Neural cell (in vitro differentiated cells): ENCODE data around the gene NR2F6. TPM values are rescaled to one million over a fixed set of nuclear protein-coding genes. Genes with fewer than 3 reads are reported as not detected.

Experiments
- H2AFZ ChIP-seq: fragments of 200-600, 300-800 bp; sonication (generic), shearing (Covaris generic); 2 replicates; pipeline ENCODE4 v1.6.0; 2014; ENCODE audit warnings: low read depth, mild to moderate bottlenecking, antibody characterized with exemption, low read length, moderate library complexity
- H3F3A ChIP-seq: fragments of 200-600 bp; shearing (Covaris generic); 2 replicates; pipeline ENCODE4 v1.6.1; 2016; ENCODE audit warnings: mild to moderate bottlenecking, moderate library complexity, mixed read lengths, antibody characterized with exemption, low read length; ENCODE audit not compliant: insufficient read depth, poor library complexity, severe bottlenecking
- H3K27ac ChIP-seq: fragments of 200-600, 300-800 bp; sonication (generic), shearing (Covaris generic); 2 replicates; pipeline ENCODE4 v1.5.1; 2014; ENCODE audit warnings: mild to moderate bottlenecking, low read length, moderate library complexity
- H3K27me3 ChIP-seq: fragments of 300-800, 200-600 bp; sonication (generic), shearing (Covaris generic); 2 replicates; pipeline ENCODE4 v1.6.0; 2014; ENCODE audit warnings: mild to moderate bottlenecking, low read depth, low read length, moderate library complexity; ENCODE audit not compliant: insufficient read depth
- H3K36me3 ChIP-seq: fragments of 300-800, 200-600 bp; sonication (generic), shearing (Covaris generic); 2 replicates; pipeline ENCODE4 v1.5.1; 2014; ENCODE audit warnings: mild to moderate bottlenecking, antibody characterized with exemption, low read length, moderate library complexity; ENCODE audit not compliant: insufficient read depth
- H3K4me2 ChIP-seq: fragments of 300-800, 200-600 bp; sonication (generic), shearing (Covaris generic); 2 replicates; pipeline ENCODE4 v1.6.0; 2014; ENCODE audit warnings: mild to moderate bottlenecking, low read length
- H3K4me3 ChIP-seq: fragments of 300-800, 200-600 bp; sonication (generic), shearing (Covaris generic); 2 replicates; pipeline ENCODE4 v1.5.1; 2014; ENCODE audit warnings: mild to moderate bottlenecking, low read length, moderate library complexity
- H3K79me2 ChIP-seq: fragments of 200-600 bp; shearing (Covaris generic); replicated peaks from 2 replicates; pipeline ENCODE4 v1.6.0; 2014; ENCODE audit warnings: mild to moderate bottlenecking, low read length, moderate library complexity; ENCODE audit not compliant: insufficient read depth
- H3K9ac ChIP-seq: fragments of 300-800, 200-600 bp; sonication (generic), shearing (Covaris generic); 2 replicates; pipeline ENCODE4 v1.6.1; 2016; ENCODE audit warnings: mild to moderate bottlenecking, low read length, mixed read lengths
- H3K9me2 ChIP-seq: fragments of 200-600 bp; shearing (Covaris generic); 2 replicates; pipeline ENCODE4 v1.6.1; 2016; ENCODE audit warnings: mild to moderate bottlenecking, low read length, mixed read lengths; ENCODE audit not compliant: insufficient read depth
- H3K9me3 ChIP-seq: fragments of 200-600, 300-800 bp; sonication (generic), shearing (Covaris generic); 2 replicates; pipeline ENCODE4 v1.6.1; 2016; ENCODE audit warnings: mild to moderate bottlenecking, mixed run types, low read length, moderate library complexity, mixed read lengths
- H4K20me1 ChIP-seq: fragments of 200-600 bp; shearing (Covaris generic); 2 replicates; pipeline ENCODE4 v1.6.1; 2016; ENCODE audit warnings: mild to moderate bottlenecking, mixed run types; ENCODE audit not compliant: insufficient read depth
- CTCF ChIP-seq: fragments of 450-650 bp; IDR thresholded peaks from 2 replicates; pipeline ENCODE4 v1.5.1; 2014; ENCODE audit warnings: antibody characterized with exemption, mild to moderate bottlenecking, moderate library complexity; ENCODE audit not compliant: poor library complexity, severe bottlenecking
- EP300 ChIP-seq: fragments of 450-650 bp; conservative IDR thresholded peaks from 2 replicates; pipeline ENCODE4 v1.6.1; 2014; ENCODE audit warnings: antibody characterized with exemption, mild to moderate bottlenecking, moderate library complexity; ENCODE audit not compliant: poor library complexity, severe bottlenecking
- EZH2 ChIP-seq: fragments of 200-600, 300-800 bp; shearing (Covaris generic), sonication (generic); IDR thresholded peaks from 2 replicates; pipeline ENCODE4 v1.6.1; 2014; ENCODE audit warnings: antibody characterized with exemption, low read length, borderline replicate concordance, mild to moderate bottlenecking; ENCODE audit not compliant: insufficient read depth, poor library complexity, severe bottlenecking
- MXI1 ChIP-seq: fragments of 450-650 bp; conservative IDR thresholded peaks from 2 replicates; pipeline ENCODE4 v1.6.1; 2014; ENCODE audit warnings: antibody characterized with exemption, mild to moderate bottlenecking; ENCODE audit not compliant: poor library complexity, severe bottlenecking
- POLR2AphosphoS5 ChIP-seq: IDR thresholded peaks from 2 replicates; pipeline ENCODE4 v1.6.1; 2012
- RAD21 ChIP-seq: fragments of 450-650 bp; conservative IDR thresholded peaks from 2 replicates; pipeline ENCODE4 v1.6.1; 2014; ENCODE audit warnings: antibody characterized with exemption, mild to moderate bottlenecking, moderate library complexity
- SMC3 ChIP-seq: fragments of 450-650 bp; conservative IDR thresholded peaks from 2 replicates; pipeline ENCODE4 v1.6.1; 2014; ENCODE audit warnings: antibody characterized with exemption, mild to moderate bottlenecking, moderate library complexity; ENCODE audit not compliant: poor library complexity
- TAF1 ChIP-seq: IDR thresholded peaks from 2 replicates; pipeline ENCODE4 v1.6.1; 2012; ENCODE audit warnings: low read depth
- polyA plus RNA-seq: library from polyadenylated mRNA; depleted of rRNA; stranded (reverse); fragments of >200 nt; gene quantifications from 2 replicates; pipeline ENCODE4 v1.2.3, GENCODE V29; 2014
- TF ChIP-seq, protein P1 (sequence below): IDR thresholded peaks from 2 replicates; pipeline ENCODE4 v1.6.1; 2012; ENCODE audit warnings: borderline replicate concordance

NR2F6 gene
- polyA plus RNA-seq, 1 donor from 2014 or later: 26.9 TPM

DNA sequence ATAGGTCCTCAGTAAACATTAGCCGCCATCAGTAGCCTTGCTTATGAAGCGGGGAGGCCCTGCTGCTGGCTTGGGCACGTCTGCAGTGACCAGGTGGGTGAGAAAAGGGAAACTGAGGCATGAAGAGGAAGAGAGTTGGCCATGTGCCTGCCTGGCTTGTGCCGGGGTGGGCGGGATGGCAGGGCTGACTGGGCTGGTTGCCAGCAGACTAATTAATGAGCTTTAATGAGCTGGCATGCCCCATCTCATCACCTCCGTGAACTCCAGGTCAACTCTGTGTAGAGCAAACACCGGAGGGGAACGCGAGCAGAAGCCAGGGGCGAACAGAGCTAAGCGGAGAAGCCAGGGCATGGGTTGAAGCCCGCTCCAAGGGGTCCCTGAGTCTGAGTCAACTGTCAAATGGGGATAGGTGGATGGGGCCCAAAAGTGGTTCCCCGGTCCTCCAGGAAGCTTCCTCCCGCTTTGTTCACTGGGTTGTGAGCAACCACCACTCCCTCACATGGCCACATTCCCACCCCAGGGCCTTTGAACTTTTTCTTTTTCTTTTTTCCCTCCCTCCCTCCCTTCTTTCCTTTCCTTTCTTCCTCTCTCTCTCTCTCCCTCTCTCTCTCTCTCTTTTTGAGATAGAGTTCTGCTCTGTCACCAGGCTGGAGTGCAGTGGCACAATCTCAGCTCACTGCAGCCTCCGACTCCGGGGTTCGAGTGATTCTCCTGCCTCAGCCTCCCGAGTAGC is 8.7 kb downstream of the NR2F6 start:
- Histone ChIP-seq H3K9me3 (no peaks in the 10 kb centered on the region), H3K27me3 (no peaks in the 10 kb centered on the region), H3K36me3 (no peaks in the 10 kb centered on the region), H3F3A (no peaks in the 10 kb centered on the region), H3K4me3 (no peak overlapping the region), H3K4me2 (no peak overlapping the region), H2AFZ (no peak overlapping the region), H3K9me2 (no peaks in the 10 kb centered on the region), H4K20me1 (no peaks in the 10 kb centered on the region), H3K79me2 (peaks cover 3% of the 10 kb centered on the region), H3K27ac (no peak overlapping the region), H3K9ac (no peak overlapping the region)
- TF ChIP-seq, protein P1, sequence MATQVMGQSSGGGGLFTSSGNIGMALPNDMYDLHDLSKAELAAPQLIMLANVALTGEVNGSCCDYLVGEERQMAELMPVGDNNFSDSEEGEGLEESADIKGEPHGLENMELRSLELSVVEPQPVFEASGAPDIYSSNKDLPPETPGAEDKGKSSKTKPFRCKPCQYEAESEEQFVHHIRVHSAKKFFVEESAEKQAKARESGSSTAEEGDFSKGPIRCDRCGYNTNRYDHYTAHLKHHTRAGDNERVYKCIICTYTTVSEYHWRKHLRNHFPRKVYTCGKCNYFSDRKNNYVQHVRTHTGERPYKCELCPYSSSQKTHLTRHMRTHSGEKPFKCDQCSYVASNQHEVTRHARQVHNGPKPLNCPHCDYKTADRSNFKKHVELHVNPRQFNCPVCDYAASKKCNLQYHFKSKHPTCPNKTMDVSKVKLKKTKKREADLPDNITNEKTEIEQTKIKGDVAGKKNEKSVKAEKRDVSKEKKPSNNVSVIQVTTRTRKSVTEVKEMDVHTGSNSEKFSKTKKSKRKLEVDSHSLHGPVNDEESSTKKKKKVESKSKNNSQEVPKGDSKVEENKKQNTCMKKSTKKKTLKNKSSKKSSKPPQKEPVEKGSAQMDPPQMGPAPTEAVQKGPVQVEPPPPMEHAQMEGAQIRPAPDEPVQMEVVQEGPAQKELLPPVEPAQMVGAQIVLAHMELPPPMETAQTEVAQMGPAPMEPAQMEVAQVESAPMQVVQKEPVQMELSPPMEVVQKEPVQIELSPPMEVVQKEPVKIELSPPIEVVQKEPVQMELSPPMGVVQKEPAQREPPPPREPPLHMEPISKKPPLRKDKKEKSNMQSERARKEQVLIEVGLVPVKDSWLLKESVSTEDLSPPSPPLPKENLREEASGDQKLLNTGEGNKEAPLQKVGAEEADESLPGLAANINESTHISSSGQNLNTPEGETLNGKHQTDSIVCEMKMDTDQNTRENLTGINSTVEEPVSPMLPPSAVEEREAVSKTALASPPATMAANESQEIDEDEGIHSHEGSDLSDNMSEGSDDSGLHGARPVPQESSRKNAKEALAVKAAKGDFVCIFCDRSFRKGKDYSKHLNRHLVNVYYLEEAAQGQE: no peak
- TF ChIP-seq EZH2 (no peak), SMC3 (no peak), POLR2AphosphoS5 (no peak)

DNA sequence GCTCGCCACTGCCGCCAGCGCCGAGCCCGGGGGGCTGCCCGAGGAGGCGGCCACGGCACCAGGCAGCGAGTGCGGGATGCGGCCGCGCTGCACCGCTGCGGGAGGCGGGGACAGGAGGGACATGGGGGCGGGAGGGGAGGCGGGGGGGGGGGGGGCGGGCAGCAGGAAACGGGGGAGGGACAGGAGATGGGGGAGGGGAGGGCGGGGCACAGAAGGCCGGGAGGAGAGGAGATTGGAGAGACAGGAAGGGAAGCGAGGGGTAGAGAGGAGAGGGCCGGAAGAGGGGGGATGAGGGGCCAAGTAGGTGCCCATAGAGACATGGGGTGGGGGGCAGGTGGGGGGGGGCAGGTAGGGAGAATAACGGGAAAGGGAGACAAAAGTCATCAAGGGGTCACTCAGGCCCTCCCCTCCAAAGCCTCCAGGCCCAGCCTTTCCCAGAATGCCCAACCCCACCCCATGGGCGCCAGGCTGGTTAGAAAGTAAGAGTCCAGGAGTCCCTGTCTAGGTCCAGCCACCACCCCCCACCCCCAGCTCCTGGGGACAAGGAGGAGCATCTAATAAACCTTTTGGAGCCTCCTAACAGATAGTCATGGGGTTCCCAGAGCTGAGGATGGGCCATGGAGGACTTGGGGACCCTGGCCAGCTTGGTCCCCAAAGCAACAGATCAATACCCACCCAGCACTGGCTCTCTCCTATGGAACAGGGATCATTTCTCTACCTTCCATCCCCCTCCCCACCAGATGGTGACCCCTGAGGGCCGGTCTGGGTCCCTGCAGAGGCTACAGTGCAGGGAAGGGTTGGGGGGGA is 9.5 kb downstream of the NR2F6 start:
- no peak overlapping the region for H3K4me2 ChIP-seq
- no peak overlapping the region for H3K27ac ChIP-seq
- no peak overlapping the region for H2AFZ ChIP-seq

More for the DNA sequence above, 9.5 kb downstream of the NR2F6 start:
- peak overlapping the region; percentile 68 for H3K4me3 ChIP-seq
- peak overlapping the region; percentile 65 for H3K9ac ChIP-seq
- TF ChIP-seq POLR2AphosphoS5 (no peak), EP300 (no peak), MXI1 (no peak), CTCF (no peak), EZH2 (no peak), RAD21 (no peak), TAF1 (no peak), SMC3 (no peak)
- TF ChIP-seq, protein P1: no peak
- H4K20me1 ChIP-seq: no peaks in the 10 kb centered on the region
- H3F3A ChIP-seq: no peaks in the 10 kb centered on the region
- H3K79me2 ChIP-seq: peaks cover 3% of the 10 kb centered on the region
- no peaks in the 10 kb centered on the region for H3K36me3 ChIP-seq
- no peaks in the 10 kb centered on the region for H3K9me3 ChIP-seq
- no peaks in the 10 kb centered on the region for H3K9me2 ChIP-seq
- no peaks in the 10 kb centered on the region for H3K27me3 ChIP-seq
